PFSK-1 (cell line): ENCODE data around the gene ZNF415.

ENCODE experiments used
- FOXP2 ChIP-seq: optimal IDR thresholded peaks from 2 replicates; pipeline ENCODE3; 2011; ENCODE audit warnings: borderline replicate concordance, control low read depth, inconsistent platforms; ENCODE audit not compliant: insufficient read depth; ENCODE audit errors: extremely low read length, extremely low read depth
- POLR2AphosphoS5 ChIP-seq: IDR thresholded peaks from 2 replicates; pipeline ENCODE4 v1.6.1; 2012; ENCODE audit warnings: low read depth, mild to moderate bottlenecking, control low read depth, low read length, moderate library complexity
- SIN3A ChIP-seq: IDR thresholded peaks from 2 replicates; pipeline ENCODE4 v1.6.1; 2012; ENCODE audit warnings: mild to moderate bottlenecking, low read length, moderate library complexity, borderline replicate concordance; ENCODE audit not compliant: insufficient read depth
- TAF1 ChIP-seq: IDR thresholded peaks from 2 replicates; pipeline ENCODE4 v1.6.1; 2012; ENCODE audit warnings: low read length, control low read depth, borderline replicate concordance; ENCODE audit not compliant: insufficient read depth
- TF ChIP-seq, protein P1 (sequence below), 2 experiments: IDR thresholded peaks; 2 replicates each; pipeline versions ENCODE4 v1.6.1 to v1.8.0; 2011 to 2012; ENCODE audit warnings: low read depth in 2 of 2, low read length in 2 of 2, control low read depth in 1 of 2, inconsistent platforms in 1 of 2, mild to moderate bottlenecking in 1 of 2, moderate library complexity in 1 of 2; ENCODE audit not compliant: insufficient read depth in 1 of 2

GRCh38 chr19:53057904-53058580 lies 74.7 kb downstream of the ZNF415 start:
- TF ChIP-seq SIN3A: no peak
- TF ChIP-seq POLR2AphosphoS5: no peak
- TF ChIP-seq, protein P1, sequence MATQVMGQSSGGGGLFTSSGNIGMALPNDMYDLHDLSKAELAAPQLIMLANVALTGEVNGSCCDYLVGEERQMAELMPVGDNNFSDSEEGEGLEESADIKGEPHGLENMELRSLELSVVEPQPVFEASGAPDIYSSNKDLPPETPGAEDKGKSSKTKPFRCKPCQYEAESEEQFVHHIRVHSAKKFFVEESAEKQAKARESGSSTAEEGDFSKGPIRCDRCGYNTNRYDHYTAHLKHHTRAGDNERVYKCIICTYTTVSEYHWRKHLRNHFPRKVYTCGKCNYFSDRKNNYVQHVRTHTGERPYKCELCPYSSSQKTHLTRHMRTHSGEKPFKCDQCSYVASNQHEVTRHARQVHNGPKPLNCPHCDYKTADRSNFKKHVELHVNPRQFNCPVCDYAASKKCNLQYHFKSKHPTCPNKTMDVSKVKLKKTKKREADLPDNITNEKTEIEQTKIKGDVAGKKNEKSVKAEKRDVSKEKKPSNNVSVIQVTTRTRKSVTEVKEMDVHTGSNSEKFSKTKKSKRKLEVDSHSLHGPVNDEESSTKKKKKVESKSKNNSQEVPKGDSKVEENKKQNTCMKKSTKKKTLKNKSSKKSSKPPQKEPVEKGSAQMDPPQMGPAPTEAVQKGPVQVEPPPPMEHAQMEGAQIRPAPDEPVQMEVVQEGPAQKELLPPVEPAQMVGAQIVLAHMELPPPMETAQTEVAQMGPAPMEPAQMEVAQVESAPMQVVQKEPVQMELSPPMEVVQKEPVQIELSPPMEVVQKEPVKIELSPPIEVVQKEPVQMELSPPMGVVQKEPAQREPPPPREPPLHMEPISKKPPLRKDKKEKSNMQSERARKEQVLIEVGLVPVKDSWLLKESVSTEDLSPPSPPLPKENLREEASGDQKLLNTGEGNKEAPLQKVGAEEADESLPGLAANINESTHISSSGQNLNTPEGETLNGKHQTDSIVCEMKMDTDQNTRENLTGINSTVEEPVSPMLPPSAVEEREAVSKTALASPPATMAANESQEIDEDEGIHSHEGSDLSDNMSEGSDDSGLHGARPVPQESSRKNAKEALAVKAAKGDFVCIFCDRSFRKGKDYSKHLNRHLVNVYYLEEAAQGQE (IDR thresholded peaks at IDR 0.05; ENCODE audit: insufficient read depth in 1 of 2, low read depth in 2 of 2, low read length in 2 of 2): no peak
- no peak for TF ChIP-seq TAF1
- no peak for TF ChIP-seq FOXP2
